ENCODE results near the gene PDZD8.
A peak's percentile ranks its signal among the peaks of the same experiment; 100 is the strongest.

PDZD8 gene, protein sequence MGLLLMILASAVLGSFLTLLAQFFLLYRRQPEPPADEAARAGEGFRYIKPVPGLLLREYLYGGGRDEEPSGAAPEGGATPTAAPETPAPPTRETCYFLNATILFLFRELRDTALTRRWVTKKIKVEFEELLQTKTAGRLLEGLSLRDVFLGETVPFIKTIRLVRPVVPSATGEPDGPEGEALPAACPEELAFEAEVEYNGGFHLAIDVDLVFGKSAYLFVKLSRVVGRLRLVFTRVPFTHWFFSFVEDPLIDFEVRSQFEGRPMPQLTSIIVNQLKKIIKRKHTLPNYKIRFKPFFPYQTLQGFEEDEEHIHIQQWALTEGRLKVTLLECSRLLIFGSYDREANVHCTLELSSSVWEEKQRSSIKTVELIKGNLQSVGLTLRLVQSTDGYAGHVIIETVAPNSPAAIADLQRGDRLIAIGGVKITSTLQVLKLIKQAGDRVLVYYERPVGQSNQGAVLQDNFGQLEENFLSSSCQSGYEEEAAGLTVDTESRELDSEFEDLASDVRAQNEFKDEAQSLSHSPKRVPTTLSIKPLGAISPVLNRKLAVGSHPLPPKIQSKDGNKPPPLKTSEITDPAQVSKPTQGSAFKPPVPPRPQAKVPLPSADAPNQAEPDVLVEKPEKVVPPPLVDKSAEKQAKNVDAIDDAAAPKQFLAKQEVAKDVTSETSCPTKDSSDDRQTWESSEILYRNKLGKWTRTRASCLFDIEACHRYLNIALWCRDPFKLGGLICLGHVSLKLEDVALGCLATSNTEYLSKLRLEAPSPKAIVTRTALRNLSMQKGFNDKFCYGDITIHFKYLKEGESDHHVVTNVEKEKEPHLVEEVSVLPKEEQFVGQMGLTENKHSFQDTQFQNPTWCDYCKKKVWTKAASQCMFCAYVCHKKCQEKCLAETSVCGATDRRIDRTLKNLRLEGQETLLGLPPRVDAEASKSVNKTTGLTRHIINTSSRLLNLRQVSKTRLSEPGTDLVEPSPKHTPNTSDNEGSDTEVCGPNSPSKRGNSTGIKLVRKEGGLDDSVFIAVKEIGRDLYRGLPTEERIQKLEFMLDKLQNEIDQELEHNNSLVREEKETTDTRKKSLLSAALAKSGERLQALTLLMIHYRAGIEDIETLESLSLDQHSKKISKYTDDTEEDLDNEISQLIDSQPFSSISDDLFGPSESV

DNA sequence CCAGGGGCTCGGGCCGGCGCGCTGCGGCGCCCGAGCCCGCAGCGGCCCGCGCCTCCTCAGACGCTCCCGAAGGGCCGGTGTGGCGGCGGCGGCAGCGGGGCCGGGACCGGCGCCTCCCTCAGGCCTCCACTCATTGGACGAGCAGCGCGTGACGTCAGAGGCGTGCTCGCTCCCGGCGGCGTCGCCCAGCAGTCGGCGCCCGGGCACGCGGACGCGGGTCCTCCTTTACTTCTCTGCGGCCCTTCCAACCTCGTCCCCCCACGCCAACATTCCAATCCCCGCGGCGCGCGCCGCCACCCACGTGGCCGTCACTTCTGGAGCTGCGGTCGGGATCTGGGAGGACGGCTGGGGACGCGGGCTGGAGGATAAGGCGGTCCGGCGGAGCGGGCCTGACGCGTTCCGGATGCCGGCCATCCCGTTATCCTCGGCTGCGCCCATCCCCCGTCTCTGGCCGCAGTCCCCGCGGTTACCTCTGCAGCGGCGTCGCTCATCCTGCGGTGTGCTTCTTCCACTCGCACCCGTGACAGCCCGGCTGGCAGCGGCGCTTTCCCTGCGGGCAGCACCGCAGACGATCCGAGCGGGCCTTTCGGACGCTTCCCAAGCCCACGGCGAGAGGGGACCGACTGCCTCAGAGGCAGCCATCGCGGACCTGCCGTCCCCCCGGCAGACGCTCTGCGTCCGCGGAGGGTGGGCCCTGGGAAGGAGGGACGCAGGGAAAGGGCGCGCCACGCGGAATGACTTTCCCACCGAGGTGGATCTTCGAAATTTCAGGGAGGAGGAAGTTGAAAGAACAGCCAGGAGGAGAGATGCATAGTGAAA, at the start of gene PDZD8:
Gene PDZD8, minus strand, starts transcription at position 81 of the 819 bp plus-strand sequence. CDS start 213 bp downstream, outside the sequence.
- DNase-seq = peak; percentile 97

DNA sequence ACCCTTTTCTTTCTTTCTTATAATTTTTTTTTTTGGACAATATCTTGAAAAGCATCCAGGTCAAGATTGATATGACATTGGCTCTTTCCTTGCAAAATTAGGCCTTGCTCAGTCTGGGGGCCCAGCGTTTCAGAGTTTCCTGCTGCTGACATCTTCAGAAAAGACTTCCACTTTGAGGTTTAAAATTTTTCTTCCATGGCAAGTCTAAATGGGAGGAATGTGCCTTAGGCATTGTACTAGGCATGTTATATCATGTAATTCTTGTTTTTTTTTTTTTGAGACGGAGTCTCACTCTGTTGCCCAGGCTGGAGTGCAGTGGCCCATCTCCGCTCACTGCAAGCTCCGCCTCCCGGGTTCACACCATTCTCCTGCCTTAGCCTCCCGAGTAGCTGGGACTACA, 48.9 kb upstream of the PDZD8 start:
- DNase-seq = no peak

DNA sequence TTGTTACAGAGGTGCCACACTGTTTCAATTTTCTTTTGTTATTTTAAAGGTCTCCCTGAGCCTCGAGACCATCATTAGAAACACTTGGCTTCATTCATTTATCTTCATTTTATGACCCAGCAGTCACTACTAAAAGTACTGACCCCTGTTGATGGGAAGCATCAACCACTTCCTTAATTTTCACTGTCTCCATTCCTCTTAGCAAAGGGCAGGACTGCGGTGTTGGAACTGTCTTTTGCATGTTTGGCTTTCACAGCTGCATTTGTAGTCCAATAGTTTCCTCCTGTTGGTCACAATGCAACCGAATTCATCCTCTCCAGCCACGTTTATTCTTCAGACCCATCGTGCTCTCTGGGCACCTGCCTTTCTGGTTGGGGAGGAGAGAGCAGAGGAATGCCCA, 46.7 kb upstream of the PDZD8 start:
- DNase-seq = peak; percentile 24

DNA sequence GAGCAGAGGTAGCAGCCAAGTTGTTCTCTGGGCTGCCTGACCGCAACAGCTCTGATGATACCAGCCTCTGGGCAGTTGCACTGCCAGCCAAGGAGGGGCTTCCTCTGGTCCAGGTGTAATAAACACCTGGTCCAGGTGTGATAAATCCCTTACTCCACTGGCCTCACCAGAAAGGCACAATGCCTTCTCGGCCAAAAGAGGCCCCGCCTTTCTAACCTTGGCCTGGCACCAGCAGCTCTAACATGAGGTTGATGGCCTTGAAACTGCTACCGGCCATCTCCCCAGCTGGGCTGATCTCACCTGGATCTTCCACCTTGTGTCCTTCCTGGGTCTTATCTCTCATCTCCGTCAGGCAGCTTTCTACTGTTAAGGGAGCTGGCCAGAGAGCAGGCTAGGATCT, 45.5 kb upstream of the PDZD8 start:
- peak; percentile 53 for DNase-seq

DNA sequence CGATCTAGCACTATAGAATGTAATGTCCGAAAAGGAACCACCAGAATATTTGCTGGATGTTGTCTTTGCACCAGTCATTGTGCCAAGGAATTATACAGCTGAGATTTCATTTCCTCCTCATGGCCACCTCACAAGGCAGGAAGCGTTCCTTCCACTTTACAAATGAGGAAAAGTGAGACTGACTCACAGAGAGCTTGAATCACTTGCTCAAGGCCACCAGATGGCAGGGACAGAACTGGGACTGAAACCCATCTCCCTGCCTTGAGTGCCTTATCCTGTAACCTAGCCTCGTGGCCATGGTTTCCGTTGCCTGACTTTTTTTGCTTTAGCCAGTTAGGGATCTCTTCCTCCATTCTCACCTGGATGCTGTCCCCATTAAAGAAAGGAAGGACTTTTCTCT, 44.7 kb upstream of the PDZD8 start:
- peak; percentile 28 for DNase-seq

DNA sequence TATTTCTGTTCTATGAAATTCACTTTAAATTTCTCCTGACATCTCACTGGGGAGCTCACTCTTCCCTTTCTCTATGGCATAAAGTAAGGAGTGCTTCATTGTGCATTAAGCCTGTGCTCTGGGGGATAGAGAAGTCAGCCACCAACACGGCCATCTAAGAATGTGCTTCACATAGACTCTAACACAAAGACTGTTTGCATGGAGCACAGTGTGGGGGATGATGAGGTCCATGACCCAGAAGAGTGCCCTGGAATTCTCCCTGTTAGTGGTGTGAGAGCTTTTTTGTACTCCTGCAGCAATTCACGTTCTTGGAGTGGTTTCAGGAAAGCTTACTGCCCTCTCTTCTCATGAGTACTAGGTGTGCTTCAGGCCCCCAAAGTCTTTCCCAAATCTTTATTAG, 43.9 kb upstream of the PDZD8 start:
- peak; percentile 12 for DNase-seq

DNA sequence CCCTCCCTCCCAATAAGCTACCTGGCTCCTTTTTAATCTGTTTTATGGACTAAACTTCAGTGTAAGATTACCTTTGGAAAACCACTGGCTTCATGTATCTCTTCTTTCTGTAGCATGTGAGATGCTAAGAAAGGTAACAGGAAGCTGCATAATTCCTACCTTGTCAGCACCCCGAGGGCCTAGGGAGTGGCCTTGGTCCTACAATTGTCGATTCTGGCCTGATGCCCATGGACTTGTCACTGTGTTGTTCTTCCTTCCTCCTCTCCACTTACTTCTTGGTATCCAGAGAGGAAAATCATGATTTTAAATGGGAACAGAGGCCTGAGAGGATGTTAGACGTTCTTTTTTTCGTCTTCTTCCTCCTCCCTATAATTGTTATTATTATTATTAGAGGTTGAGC, 42.9 kb upstream of the PDZD8 start:
- no peak for DNase-seq

DNA sequence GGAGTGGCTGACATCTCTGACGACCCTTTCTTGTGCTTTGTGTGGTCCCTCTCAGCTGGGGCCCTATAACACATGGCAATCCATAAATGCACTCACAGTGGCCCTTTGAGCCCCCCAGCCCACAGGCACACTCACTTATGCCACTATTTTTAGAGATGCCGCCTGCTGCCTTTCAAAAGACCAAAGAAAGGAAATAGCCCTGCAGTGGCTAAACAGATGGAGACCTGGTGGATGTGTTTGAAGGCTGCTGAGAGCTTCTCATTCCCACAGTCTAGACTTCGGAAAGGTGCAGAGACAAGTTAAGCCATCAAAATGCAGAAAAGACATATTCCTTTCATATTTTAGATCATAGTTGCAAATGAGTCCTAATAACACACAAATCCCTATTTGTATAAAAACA, 42.0 kb upstream of the PDZD8 start:
- DNase-seq = no peak

DNA sequence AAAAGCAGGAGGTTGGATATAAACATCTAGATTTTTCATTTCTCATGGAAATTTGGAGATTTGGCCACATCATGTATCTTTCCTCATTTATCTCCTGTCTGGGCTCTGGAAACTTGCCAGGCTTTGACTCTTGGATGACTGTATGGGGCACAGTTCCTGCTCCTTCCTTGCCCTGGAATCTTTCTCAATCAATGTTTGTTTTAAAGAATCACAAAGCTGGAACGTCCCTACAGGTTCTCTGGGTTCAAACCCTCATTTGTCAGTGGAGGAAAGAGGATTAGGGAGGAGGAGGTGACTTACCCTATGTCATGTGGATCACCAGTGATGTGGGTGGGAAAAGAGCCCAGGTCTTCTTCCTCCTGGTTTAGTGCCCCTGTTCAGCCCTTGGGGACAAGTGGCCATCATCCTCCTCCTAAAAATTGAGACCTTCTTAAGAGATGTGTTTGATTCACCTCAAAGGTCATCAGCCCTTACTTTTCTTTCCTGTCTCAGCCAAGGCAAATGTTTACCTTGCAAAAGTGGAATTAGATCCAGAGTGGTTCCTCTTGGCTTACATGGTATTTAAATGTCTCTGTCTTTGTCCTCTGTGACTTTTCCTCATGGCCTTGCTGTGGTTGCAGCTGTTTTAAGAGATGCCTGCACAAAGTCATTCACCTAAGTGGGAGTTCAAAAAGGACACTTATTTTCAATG, 38.8 kb upstream of the PDZD8 start:
- DNase-seq = no peak

DNA sequence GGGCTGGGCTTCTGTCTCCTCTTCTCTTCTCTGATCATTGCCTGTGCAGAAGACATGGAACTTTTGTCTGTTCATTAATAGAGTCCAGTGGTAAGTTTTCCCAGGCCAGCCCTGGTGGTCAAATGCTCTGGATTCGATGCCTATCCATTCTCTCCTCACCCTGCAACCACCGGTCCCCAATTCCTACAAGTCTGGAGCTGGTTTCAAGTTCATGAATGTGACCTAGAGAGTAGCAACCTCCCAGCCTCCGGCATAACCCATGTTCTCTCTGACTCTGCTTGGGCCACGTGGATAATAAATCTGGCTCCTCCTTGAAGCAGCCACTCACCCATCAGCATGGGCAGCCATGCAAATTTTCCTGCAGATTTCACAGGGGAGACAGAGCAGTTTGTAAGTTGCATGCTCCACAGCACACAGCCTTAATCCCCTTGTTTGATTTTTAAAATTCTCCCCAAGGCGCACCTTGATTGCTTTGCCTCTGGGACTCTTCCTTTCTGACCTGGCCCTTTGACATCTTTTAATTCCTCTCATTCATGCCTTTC, 37.3 kb upstream of the PDZD8 start:
- DNase-seq = no peak

DNA sequence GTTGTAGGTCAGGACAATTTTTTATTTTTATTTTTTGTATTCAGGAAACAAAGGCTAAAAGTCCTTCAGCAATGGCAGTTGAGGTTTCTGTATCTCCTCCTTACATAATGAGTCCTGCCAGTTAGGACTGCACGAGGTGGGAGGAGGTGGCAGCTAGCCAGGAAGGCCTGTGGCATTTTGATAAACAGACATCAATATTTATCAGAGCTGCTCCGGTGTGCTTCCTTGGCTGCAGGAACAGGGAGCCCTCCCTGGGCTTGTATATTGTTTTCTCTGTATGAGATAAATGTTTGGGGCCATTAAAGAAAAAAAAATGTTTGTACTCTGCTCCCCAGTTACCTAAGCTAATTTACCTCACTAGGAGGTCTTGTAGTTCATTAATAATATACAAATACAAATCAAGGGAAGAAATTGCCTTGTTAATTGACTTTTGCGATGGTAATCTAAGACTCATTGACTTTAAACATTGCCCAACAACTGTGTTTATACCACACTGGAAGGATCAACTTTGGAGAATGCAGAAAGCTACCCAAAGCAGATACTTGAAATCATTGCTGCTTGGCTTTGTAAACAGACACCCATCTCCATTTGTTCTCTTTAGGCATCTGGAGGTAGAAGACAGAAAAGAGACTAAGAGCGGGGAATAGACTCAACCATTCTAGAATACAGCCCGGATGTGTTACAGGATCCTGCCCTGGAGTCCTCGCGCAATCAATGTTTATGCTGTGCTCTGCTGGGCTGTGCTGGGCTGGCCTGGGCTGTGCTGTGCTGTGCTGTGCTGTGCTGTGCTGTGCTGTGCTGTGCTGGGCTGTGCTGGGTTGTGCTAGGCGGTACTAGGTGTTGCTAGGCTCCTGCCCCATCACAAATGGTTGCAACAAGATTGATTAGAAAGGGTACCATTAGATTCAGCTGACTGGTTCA, 36.5 kb upstream of the PDZD8 start:
- no peak for DNase-seq

DNA sequence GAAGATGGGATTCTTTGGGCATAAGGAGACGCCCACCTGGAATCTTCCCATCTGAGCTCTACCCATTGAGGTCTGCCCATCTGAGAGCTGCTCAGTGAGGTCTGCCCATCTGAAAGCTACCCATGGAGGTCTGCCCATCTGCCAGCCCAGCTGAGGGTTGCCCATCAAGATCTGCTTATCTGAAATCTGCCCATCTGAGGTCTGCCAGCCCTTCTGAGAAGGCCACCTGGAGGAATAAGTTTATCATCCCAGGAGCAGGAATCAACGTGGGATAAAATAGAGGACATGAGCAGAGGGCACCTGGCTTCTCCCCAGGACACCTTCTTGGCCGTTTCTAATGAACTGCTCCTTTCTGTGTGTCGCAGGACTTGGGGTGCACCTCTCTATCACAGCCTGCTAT, 35.3 kb upstream of the PDZD8 start:
- no peak for DNase-seq

DNA sequence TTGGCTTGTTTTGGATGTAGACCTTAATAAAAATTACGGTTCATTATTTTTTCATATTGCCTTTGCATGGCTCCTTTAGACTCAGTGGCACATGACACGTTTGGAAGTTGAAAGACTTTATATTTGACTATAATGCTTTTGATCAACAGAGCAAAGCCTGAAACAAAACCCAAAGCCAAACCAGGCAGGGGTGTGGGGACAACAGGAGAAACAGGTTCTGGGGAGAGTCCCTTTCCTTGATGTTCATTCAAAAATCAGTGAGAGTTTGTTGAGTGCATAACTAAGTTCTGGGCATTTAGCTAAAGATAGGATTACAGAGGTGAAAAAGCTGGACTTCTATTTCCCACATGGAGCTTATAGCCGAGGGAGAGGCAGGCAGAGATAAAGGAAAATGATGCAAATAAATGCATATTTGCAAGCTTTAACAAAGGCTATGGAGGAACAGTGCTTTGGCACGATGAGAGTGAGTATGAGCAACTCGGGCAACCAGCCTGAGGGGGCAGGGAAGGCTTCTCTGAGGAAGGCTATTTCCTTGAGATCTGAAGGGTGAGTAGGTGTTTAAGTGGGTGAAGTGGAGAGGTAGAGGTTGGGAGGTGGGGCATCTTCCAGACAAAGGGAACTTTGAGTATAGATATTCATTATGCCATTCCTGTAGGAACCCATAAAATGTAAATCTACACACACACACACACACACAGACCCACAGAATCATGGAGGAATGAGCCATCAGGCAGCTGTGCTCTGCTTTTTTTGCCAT, 34.5 kb upstream of the PDZD8 start:
- DNase-seq = no peak

DNA sequence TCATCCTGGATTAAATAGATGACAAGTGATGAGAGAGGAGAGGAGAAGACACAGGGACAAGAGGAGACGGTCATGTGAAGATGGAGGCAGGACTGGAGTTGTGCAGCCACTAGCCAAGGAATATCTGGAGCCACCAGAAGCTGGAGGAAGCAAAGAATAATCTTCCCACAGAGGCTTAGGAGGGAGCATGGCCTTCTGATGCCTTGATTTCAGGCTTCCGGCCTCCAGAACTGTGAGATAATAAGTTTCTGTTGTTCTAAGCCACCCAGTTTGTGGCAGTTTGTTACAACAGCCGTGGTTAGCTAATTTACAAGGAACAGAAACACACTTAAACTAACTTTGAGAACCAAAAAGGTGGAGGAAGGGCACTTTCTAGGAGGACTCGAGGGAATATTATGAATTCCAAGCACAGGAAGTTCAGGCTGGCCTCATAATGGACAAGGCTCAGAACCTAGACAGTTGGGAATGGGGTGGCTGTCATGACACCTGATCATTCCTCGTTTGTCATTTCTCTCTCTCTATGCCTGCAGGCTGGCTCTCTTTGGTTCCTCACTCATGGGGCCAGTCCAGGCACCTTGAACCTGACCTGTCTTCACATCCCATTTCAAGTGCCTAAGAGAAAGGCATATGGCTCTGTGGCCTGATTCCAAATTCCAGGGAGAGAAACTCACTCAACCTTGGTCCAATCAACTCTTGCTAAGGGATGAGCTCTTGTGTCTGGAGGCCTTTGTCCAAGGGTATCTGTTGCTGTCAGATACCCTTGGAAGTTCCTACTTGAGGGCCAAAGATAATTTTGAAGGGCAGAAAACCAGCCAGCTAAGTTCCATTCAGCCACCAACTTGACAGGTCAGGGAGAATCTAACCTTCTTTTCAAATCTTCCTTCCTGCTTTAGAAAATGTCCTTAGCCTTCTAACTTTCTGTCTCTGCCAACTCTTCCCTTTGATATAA, 33.5 kb upstream of the PDZD8 start:
- no peak for DNase-seq

DNA sequence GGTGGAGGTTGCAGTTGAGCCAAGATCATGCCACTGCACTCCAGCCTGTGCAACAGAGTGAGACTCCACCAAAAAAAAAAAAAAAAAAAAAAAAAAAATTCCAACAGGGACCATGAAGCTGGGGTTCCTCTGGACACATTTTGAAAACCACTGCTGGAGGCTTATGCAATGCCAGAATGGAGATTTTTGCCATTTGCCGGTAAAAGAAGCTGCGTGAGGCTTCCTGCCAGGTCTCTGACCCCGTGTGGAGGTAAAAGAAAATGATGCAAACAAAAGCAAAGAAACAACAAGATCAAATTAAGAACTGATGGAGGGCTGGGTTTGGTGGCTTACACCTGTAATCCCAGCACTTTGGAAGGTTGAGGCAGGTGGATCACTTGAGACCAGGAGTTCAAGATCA, 30.5 kb upstream of the PDZD8 start:
- DNase-seq = no peak

DNA sequence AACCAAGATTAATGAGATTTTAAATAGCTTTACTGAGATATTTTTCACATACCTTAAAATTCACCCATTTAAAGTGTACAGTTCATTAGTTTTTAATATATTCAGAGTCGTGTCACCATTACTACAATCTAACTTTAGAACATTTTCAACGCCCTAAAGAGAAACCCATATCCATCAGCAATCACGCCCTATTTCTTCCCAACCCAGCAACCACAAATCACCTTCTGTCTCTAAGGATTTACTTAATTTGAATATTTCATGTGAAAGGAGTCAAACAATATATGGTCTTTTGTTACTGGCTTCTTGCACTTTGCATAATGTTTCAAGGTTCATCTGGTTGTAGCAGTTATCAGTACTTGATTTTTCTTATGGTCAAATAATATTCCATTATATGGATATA, 25.1 kb upstream of the PDZD8 start:
- DNase-seq = no peak

DNA sequence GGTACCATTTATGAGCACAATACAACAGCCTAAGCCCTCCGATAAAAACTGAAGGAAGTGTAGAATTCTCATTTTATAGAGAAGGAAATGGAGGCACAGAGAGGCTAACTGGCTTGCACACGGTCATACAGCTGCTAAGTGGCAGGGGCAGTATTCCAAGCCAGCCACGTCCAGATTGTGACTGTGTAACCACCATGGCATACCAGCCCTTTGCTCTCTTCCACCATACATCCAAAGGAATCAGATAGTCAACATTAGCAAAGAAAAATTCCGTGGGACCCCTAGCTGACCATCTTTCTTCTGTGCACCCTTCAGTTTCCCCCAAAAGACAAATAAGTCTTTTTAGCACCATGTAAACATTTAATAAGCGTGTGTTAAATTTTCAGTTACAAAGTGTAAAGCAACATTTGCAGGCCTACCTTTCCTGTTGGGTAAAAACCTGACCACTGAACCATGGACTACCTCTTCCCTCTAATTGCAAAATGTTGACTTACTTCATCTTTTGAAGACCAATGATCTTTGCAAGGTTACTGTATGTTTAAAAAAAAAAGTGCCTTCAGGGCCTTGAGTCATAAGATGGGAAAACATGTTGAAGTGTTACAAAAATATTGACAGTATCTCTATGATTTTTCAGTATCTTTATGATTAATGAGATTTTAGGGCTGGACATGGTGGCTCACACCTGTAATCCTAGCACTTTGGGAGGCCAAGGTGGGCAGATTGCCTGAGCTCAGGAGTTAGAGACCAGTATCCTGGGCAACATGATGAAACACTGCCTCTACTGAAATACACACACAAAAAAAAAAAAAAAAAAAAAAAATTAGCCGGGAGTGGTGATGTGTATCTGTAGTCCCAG, 24.3 kb upstream of the PDZD8 start:
- no peak for DNase-seq

DNA sequence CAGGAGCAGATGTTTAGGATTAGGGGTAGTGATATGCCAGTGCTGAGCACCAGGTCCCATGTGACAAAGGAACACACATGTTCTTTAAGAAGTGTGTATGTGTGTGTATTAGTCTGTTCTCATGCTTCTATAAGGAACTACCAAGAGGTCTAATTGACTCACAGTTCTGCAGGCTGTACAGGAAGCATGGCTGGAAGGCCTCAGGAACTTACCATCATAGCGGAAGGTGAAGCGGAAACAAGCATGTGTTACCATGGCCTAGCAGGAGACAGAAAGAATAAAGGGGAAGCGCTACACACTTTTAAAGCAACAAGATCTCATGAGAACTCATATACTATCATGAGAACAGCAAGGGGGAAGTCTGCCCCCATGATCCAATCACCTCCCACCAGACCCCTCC, 22.8 kb upstream of the PDZD8 start:
- DNase-seq = no peak

Data from activated effector memory CD4-positive, alpha-beta T cell treated with anti-CD3 and anti-CD28 coated beads, Interleukin-2, amount 50 U/mL, for 16 hours (primary cell).